ENCODE measurements around the gene GATA5.

- TF ChIP-seq POLR2A (IDR thresholded peaks at IDR 0.05), result no peak
- TF ChIP-seq CTCF (IDR thresholded peaks at IDR 0.05 in 4 of 5, conservative IDR thresholded peaks at IDR 0.05 in 1 of 5), result no peak
These were observed 45.4 kb downstream of the GATA5 start for GRCh38 chr20:62430311-62430853.

Data from gastrocnemius medialis (tissue), 4 donors.